T1000 (cell line): ENCODE results near the gene SGPL1.

Experiments used
- DNase-seq: peaks from one replicate; lab custom pipeline; 2025; ENCODE audit warnings: mixed read lengths; lab: John Stamatoyannopoulos, UW

SGPL1 gene

DNA sequence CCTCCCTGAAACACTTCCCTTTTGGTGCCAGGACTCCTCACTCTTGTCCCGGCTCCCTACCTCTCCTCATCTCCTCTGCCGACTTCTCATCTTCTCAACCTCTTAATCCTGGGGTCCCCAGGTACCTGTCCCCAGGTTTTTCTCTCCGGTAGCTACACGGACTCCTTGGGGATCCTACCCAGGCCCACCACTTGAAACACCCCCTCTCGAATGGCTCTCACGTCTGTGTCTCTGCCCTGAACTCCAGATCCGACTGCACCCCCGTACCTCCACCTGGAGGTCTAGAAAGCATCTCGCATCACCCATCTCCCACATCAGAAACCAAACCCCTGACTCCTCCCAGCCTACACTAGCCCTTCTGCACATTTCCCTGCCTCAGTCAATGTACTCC, 35.4 kb upstream of the SGPL1 start:
- no peak for DNase-seq

DNA sequence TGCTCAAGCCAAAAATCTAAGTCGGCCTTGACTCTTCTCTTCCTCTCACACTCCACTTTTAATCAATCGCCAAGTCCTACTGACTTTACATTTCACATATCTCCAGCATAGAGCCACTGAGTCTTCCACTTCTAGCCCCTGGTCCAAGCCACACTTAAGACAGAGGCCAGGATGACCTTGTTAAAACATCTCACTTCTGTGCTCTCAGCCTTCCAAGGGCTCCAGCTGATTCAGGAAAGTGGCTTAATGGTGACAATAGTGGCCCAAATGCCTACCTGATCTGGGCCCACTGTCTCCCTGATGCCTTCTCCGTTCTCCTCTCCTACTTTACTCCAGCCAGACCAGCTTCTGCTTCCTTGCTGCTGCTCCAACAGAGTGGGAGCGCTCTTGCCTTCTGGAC, 35.0 kb upstream of the SGPL1 start:
- no peak for DNase-seq

DNA sequence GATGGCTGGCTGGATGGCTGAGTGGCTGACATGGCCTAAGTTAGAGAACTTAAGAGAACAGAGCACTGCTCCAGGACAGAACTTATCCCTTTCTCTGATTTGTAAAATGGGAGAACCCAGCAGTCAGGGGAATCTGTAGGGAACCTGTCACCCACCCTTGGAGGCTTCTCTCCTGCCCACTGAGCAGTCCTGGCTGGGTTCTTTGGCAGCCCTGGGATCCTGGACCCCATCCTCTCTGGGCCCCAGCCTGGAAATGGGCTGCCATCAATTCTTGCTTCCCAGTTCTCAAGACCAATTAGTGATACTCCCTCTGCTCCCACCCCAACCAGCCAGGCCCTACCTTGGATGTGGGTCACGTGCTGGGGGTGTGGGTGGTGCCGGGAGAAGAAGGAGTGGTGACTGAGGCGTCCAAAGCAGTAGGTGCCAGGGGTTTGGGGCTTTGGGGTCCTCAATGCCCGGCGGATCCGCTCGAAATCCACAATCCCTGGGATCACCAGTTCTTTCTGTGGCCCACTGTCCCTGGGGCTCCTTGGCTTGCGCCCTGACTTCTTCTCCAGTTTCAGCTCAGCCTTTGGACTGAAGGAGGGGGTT, 34.2 kb upstream of the SGPL1 start:
- no peak for DNase-seq

- DNase-seq, result no peak
Measured at GRCh38 chr10:70782086-70782745, 33.5 kb upstream of the SGPL1 start.

DNA sequence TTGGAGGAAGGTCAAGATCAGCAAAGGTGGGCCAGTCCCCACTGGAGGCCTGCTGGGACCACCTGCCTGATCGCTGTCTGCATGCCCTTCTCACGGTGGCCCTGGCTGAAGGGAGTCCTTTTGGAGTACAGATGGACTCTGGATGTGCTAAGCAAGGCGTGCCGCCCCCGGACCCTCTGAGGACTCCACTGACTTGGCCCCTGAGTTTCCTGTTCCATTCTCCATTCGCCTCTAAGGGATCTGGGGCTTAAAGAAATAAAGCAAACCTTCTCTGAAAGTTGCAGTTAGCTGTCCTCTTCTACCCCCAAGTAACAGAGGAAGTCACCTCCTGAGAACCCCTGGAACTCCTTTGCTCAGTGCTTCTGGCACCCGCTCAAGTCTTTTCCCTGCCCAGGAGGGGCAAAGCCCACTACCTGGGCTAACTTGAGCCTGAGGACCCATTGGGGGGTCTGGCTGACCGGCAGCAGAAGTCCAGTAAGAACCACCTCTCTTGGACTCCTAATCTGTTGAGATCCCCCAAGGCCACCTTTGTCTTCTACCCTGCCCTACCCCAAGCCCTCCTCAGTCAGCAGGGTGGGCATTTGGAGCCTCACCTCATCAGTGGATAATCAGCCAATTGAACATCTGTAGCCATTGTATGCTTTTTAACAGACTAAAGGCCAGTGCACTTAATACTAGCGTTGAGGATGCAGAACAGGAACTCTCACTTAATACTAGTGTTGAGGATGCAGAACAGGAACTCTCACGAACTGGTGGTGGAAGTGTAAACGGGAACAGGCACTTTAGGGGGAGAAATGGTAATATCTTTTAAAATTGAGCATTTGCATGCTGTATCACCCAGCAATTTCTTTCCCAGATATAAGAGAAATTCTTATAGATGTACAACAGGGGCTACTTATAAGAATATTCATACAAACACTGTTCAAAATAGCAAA, 32.7 kb upstream of the SGPL1 start:
- no peak for DNase-seq

GRCh38 chr10:70784016-70784415, 31.7 kb upstream of the SGPL1 start:
- no peak for DNase-seq

GRCh38 chr10:70784471-70784870, 31.3 kb upstream of the SGPL1 start:
- DNase-seq, result no peak

DNA sequence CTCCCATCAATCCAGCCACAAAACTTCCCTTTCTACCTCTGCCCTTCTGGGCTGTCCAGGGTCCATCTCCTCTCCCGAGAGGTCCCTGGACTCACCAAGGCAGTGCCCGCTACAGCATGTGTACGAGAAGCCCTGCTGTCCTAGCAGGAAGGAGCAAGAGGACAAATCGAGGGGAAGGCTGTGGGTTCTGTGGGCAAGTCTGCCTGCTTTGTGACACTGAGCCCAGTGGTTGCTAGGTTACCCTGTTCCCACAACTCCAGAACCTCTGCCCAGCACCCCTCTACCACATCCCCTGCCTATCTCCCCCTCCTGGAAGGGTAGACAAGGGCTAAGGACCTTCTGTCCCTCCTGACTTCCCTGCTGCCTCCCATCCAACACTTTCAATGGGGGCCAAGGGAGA, 30.6 kb upstream of the SGPL1 start, which contains the start of gene TBATA:
TBATA (minus strand) TSS at position 188 of the 400 bp plus-strand sequence. CDS start 1,998 bp downstream, outside the sequence.
- no peak for DNase-seq

- no peak for DNase-seq
Measured at GRCh38 chr10:70786799-70787415, 28.8 kb upstream of the SGPL1 start.

- DNase-seq, result no peak
Measured at GRCh38 chr10:70791386-70792039, 24.2 kb upstream of the SGPL1 start.

DNA sequence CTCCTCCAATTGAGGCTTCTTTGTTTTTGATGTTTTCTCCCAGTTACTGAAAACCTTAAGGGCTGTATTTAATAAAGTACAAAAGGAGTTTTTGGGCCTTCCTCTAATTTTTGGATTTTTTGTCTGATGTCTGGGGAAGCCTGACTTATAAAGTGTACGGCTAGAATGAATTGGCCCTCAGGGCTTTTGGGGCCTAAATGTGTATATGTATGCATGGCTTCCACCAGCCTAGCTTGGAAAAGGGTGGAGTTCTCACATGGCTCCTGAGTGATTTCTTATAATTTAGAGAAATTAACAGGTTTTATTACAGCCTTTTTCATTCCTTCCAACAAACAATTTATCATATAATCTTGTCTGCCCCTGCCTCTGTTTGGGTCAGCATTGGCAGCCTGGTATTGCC, 20.1 kb upstream of the SGPL1 start:
- no peak for DNase-seq

GRCh38 chr10:70797840-70798239, 17.9 kb upstream of the SGPL1 start:
- no peak for DNase-seq

DNA sequence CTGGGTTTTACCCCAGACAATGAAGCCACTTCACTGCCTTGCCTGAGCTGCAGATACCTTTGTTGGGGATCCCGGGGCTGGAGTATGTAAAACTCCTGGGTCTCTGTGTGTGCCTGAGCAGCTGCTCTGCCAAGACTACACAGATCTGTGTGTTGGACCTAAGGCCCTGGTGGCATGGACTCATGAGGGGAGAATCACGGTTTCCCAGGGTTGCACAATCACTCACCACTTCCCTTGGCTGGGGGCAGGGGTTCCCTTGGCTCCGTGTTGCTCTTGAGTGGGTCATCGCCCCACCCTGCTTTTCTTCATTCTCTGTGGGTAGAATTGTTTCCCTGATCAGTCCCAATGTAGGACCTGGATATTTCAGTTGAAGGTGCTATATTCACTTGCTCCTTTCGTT, 16.6 kb upstream of the SGPL1 start:
- no peak for DNase-seq

DNA sequence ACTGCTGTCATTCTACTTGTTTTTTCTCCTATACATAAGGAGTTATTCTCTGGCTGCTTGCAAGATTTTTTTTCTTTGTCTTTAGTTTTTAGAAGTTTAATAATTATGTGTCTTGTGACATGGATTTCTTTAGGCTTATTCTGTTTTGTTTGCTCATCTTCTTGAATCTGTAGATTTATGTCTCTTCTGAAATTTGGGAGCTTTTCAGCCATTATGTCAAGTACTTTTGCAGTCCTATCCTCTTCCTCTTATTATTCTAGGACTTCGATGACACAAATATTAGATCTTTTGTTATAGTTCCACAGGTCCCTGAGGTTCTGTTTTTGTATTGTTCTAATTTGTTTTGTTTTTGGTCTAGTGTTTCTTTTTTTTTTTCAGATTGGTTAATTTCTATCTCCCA, 13.9 kb upstream of the SGPL1 start:
- DNase-seq, result no peak

DNA sequence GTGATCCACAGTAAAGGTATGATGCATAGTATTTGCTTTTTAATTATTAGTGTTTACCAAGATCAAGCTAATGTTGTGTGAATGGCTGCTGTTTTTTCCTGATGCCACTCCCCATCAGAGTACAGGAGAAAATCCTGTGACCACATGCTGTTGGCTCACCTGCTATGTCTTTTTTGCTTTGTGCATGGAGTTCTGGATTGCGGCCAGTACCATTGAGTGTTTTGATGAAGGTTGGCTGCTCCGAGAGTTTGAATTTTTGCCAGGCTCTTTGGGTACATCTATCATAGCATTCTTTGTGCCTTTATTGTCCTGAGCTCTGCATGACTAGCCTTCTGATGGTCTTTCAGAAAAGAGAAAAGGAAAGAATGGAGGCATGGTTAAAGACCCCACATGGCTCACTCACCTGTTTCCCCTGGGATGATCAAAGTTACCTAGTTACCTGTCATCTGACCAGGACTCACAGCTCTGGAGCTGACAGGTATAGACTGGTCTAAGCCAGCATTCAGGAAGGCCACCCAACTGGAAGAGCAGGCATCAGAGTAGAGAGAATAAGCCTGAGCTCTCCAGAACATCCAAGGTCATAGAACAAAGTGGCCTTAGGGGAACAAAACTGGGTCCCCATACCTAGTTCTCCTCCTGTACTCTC, 11.8 kb upstream of the SGPL1 start:
- no peak for DNase-seq

DNA sequence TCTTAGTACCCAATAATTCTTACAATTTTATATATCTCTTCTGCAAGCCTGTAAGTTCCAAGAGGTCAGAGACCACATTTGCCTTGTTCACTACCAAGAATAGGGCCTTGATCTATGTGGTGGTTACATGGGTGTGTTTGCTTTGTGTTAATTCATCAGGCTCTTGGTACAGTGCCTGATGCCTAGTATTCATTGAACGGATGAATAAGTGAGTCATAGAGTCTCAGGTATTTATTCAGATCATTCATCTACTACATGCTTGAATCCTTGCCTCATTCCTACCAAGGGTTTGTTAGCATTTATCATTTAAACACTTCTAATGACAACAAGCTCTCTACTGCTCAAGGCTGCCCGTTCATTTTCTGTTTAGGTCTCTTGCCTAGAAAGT, 11.3 kb upstream of the SGPL1 start:
- no peak for DNase-seq

GRCh38 chr10:70805619-70806215, 10.0 kb upstream of the SGPL1 start:
- DNase-seq, result no peak

DNA sequence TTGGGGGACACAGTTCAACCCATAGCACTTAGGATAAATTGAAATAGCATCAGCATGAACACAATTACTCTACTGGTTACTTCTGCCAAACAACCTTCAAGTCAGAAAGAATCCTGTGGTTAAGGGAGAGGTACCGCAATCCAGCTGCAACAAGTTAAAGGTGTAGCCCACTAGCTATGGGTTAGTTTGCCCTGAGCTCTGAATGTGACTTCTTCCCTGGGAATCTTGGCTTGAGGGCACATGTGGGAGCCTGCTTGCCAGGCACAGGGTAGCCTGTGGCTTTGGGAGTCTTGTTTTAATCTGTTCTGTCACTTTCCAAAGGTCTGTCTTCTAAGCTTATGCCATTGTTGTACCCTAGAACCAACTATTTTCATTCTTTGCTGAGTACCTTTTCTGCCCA, 8.9 kb upstream of the SGPL1 start:
- no peak for DNase-seq

DNA sequence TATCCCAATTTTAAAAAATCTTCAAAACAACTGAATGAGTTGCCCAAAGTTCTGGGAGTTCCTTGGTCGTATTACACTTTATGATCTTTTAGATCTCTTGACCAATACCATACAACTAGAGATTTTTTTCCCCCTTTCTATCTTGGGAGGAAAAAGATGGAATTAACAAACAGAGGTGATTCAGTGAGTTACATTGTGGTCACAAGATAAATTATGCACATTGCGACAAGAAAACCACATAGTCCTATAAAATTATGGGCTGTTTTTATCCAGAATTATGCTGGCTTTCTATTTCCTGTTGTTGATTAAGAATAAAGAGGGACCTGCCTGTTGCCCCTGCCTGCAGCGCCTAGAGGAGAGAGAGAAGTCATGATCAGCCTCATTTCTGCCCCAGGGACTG, 8.2 kb upstream of the SGPL1 start:
- DNase-seq, result no peak

DNA sequence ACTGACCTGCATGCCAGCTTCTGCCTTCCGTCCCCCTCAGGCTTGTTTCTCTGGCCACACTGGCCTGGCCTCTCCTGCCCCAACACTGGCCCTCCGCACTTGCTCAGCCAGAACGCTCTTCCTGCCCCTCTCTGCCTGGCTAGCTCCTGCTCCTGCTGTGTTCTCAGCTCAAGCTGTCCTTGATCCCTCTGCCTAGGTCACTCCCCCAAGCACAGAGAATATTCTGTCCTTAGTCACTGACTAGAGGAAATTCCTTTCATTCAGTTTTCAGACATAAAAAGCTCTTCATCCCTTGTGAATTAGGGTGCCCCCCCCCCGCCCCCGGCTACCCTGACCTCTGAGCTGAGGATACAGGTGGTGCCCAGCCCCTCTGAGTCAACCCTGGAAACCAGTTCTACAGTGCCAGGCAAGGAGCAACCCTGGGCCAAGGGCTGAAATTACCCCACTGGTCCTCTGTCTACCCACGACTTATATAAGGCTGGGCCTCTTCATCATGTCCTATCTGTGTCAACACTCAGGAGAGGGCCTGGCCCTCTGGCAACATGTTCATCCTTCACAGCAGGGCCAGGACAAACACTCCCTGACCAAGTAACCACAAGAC, 6.6 kb upstream of the SGPL1 start:
- no peak for DNase-seq

DNA sequence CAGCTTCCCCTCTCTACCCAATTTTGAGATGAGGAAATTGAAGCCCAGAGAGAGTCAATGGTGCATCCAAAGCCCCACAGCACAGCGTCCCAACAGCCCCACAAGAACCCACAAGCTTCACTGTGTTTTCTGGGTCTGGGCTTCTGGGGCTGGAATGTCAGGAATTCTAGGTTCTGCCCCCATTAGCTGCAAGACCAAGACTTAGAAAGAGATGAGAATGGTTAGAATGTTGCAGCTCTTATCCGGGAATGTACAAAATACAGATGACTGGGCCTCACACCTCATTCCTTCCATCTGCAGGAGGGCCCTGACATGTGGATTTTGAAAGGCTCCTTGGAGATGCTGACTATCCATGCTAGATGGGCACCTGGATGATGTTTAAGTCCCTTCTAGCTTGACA, 6.0 kb upstream of the SGPL1 start:
- no peak for DNase-seq
